Measurements from ENCODE around the gene NDUFAF2.

DNA sequence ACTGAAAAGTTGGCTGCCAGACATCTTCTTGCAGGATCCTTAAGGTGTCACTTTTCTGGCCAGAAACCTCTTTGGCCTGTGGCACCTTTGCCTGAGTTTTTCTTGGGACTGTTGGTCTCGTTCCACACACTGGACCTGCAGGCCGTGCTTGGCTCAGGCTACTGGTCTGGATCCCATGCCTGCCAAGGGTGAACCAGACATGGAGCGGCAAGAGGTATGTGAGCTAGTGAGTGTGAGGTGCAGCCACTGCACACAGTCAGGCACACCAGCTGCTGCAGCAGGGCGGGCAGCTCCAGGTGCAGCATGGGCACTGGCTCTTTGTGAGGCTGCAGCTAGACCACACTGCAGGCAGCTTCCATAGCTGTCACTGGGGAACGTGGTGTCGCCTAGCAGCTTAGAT is 47.9 kb downstream of the NDUFAF2 start:
- TF ChIP-seq, protein P1, sequence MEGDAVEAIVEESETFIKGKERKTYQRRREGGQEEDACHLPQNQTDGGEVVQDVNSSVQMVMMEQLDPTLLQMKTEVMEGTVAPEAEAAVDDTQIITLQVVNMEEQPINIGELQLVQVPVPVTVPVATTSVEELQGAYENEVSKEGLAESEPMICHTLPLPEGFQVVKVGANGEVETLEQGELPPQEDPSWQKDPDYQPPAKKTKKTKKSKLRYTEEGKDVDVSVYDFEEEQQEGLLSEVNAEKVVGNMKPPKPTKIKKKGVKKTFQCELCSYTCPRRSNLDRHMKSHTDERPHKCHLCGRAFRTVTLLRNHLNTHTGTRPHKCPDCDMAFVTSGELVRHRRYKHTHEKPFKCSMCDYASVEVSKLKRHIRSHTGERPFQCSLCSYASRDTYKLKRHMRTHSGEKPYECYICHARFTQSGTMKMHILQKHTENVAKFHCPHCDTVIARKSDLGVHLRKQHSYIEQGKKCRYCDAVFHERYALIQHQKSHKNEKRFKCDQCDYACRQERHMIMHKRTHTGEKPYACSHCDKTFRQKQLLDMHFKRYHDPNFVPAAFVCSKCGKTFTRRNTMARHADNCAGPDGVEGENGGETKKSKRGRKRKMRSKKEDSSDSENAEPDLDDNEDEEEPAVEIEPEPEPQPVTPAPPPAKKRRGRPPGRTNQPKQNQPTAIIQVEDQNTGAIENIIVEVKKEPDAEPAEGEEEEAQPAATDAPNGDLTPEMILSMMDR (IDR thresholded peaks at IDR 0.05; ENCODE audit: borderline replicate concordance, extremely low read depth, low read length, poor library complexity, severe bottlenecking) = no peak
- TF ChIP-seq EZH2 (IDR thresholded peaks at IDR 0.05; ENCODE audit: borderline replicate concordance, low read depth, low read length, severe bottlenecking) = no peak
